OCI-LY3 (cell line): ENCODE data around the gene UMAD1.

Experiments used
- CTCF ChIP-seq: fragments of 200-600, 300-600 bp; sonication (generic); IDR thresholded peaks from 2 replicates; pipeline ENCODE4 v1.5.1; 2014; ENCODE audit warnings: antibody characterized with exemption, low read length, low read depth
- EZH2phosphoT487 ChIP-seq: fragments of 200-600 bp; shearing (Covaris generic); IDR thresholded peaks from 2 replicates; pipeline ENCODE4 v1.6.1; 2018; ENCODE audit warnings: antibody characterized with exemption, mixed run types, low read depth

- TF ChIP-seq CTCF = no peak
- no peak for TF ChIP-seq EZH2phosphoT487
These were observed 48.4 kb downstream of the UMAD1 start for GRCh38 chr7:7688956-7689355.
